ENCODE data around the gene HDAC9. TPM values are rescaled to one million over a fixed set of nuclear protein-coding genes. Genes with fewer than 3 reads are reported as not detected.

HDAC9 gene
- polyA plus RNA-seq, 3 donors = 41.7 to 51.2 (median 44.2) TPM

DNA sequence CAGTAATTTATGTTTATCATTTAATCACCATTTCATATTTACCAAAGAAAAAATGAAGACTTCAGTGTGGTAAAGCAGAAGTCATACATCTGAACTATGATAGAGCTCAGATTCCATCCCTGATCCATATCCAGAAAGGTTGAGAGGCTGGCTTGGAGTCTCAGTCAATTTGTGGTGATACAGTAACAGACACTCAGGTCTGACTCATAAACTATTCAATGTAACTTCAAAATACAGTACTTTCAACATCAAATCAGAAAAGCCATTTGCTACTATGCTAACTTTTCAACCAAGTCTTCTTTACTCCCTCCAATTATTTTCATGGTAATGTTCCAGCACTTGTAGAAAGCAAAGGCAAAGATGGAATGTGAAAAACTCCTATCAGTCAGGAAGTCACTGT, 190.4 kb downstream of the HDAC9 start:
- H3K27me3 Mint-ChIP-seq (ENCODE audit: low read depth in 3 of 3) = no peaks in the 10 kb centered on the region
- H3K9me3 Mint-ChIP-seq = no peaks in the 10 kb centered on the region
- H3K27ac ChIP-seq (ENCODE audit: low read depth in 1 of 2, low read length in 2 of 2) = no peak overlapping the region
- no peak for DNase-seq
- no peak overlapping the region for H3K9ac ChIP-seq (ENCODE audit: insufficient read depth, low read length, poor library complexity, severe bottlenecking)
- H4K20me1 ChIP-seq (ENCODE audit: insufficient read depth, low read length) = no peaks in the 10 kb centered on the region
- peaks cover 0 to 2% of the 10 kb centered on the region in 2 donors for H3K36me3 ChIP-seq (replicated peaks in 1 of 2; ENCODE audit: control insufficient read depth in 1 of 2, insufficient read depth in 2 of 2, low read length in 2 of 2)
- H3K9me3 ChIP-seq (replicated peaks in 1 of 2; ENCODE audit: control insufficient read depth in 1 of 2, insufficient read depth in 1 of 2, low read length in 2 of 2) = no peaks in the 10 kb centered on the region
- H3K4me3 ChIP-seq (replicated peaks in 1 of 3; ENCODE audit: low read depth in 2 of 3, low read length in 3 of 3) = no peak overlapping the region
- no peak overlapping the region for H3K4me2 ChIP-seq (replicated peaks; ENCODE audit: extremely low read depth, low read length, poor library complexity, severe bottlenecking)
- H3K27ac Mint-ChIP-seq = no peak overlapping the region
- intact Hi-C loops (cut with micrococcal nuclease) = no loop called here
- no peak overlapping the region for H2AFZ ChIP-seq (ENCODE audit: insufficient read depth, low read depth, low read length, poor library complexity, severe bottlenecking)
- H3K4me1 Mint-ChIP-seq = peaks cover 10% of the 10 kb centered on the region
- no peaks in the 10 kb centered on the region for H3K79me2 ChIP-seq (ENCODE audit: insufficient read depth, low read length)
- H3K36me3 Mint-ChIP-seq = peaks cover 7 to 12% of the 10 kb centered on the region in 2 donors
- peaks cover 0 to 7% of the 10 kb centered on the region in 2 donors for H3K4me1 ChIP-seq (ENCODE audit: control insufficient read depth in 1 of 2, insufficient read depth in 2 of 2, low read length in 2 of 2)
- H3K27me3 ChIP-seq (ENCODE audit: control insufficient read depth in 2 of 2, insufficient read depth in 2 of 2, low read length in 2 of 2) = no peaks in the 10 kb centered on the region
- no peak overlapping the region for H3K4me3 Mint-ChIP-seq
- TF ChIP-seq, protein P1, sequence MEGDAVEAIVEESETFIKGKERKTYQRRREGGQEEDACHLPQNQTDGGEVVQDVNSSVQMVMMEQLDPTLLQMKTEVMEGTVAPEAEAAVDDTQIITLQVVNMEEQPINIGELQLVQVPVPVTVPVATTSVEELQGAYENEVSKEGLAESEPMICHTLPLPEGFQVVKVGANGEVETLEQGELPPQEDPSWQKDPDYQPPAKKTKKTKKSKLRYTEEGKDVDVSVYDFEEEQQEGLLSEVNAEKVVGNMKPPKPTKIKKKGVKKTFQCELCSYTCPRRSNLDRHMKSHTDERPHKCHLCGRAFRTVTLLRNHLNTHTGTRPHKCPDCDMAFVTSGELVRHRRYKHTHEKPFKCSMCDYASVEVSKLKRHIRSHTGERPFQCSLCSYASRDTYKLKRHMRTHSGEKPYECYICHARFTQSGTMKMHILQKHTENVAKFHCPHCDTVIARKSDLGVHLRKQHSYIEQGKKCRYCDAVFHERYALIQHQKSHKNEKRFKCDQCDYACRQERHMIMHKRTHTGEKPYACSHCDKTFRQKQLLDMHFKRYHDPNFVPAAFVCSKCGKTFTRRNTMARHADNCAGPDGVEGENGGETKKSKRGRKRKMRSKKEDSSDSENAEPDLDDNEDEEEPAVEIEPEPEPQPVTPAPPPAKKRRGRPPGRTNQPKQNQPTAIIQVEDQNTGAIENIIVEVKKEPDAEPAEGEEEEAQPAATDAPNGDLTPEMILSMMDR (IDR thresholded peaks at IDR 0.05) = no peak

DNA sequence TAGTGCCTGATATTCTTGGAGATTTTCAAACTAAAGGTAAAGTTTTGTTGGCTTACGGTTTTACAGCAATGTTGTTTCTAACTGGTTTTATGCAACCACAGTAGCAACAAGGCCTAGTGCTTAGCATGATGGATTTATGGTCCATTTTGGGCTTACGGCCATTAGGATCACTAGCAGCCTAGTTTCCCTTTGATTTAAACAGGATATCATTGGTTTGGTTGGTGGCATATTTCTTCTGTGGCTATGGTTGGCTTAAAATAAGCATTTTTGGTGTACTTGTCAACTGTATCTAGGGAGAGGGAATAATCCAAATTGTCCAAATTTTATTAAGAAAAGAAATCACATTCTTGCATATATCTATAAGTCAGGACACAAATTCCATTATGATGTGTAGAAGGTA, 194.0 kb downstream of the HDAC9 start:
- WGBS (ENCODE audit: insufficient coverage) = no CpG with 5 or more reads among the region's 2 CpGs
- H3K9me3 Mint-ChIP-seq = no peaks in the 10 kb centered on the region
- peaks cover 7 to 13% of the 10 kb centered on the region in 2 donors for H3K36me3 Mint-ChIP-seq
- H3K4me3 ChIP-seq (replicated peaks in 1 of 3; ENCODE audit: low read depth in 2 of 3, low read length in 3 of 3) = no peak overlapping the region
- no peak overlapping the region for H3K4me3 Mint-ChIP-seq
- intact Hi-C loops (cut with micrococcal nuclease) = no loop called here
- no peak overlapping the region for H3K4me2 ChIP-seq (replicated peaks; ENCODE audit: extremely low read depth, low read length, poor library complexity, severe bottlenecking)
- no peaks in the 10 kb centered on the region for H3K4me1 ChIP-seq (ENCODE audit: control insufficient read depth in 1 of 2, insufficient read depth in 2 of 2, low read length in 2 of 2)
- no peaks in the 10 kb centered on the region for H3K27me3 Mint-ChIP-seq (ENCODE audit: low read depth in 3 of 3)
- DNase-seq = no peak
- H4K20me1 ChIP-seq (ENCODE audit: insufficient read depth, low read length) = no peaks in the 10 kb centered on the region
- no peak overlapping the region for H3K27ac Mint-ChIP-seq
- no peaks in the 10 kb centered on the region for H3K79me2 ChIP-seq (ENCODE audit: insufficient read depth, low read length)
- H3K4me1 Mint-ChIP-seq = peaks cover 2% of the 10 kb centered on the region
- no peak overlapping the region for H3K9ac ChIP-seq (ENCODE audit: insufficient read depth, low read length, poor library complexity, severe bottlenecking)
- H3K27me3 ChIP-seq (ENCODE audit: control insufficient read depth in 2 of 2, insufficient read depth in 2 of 2, low read length in 2 of 2) = no peaks in the 10 kb centered on the region
- H3K27ac ChIP-seq (ENCODE audit: low read depth in 1 of 2, low read length in 2 of 2) = no peak overlapping the region
- H2AFZ ChIP-seq (ENCODE audit: insufficient read depth, low read depth, low read length, poor library complexity, severe bottlenecking) = no peak overlapping the region
- H3K9me3 ChIP-seq (replicated peaks in 1 of 2; ENCODE audit: control insufficient read depth in 1 of 2, insufficient read depth in 1 of 2, low read length in 2 of 2) = no peaks in the 10 kb centered on the region
- peaks cover 0 to 2% of the 10 kb centered on the region in 2 donors for H3K36me3 ChIP-seq (replicated peaks in 1 of 2; ENCODE audit: control insufficient read depth in 1 of 2, insufficient read depth in 2 of 2, low read length in 2 of 2)
- TF ChIP-seq, protein P1 (IDR thresholded peaks at IDR 0.05) = no peak
